Neural progenitor cell (in vitro differentiated cells): ENCODE results near the gene LIMD2.

ENCODE experiments used
- CTCF ChIP-seq: fragments of 200-600 bp; sonication (generic); IDR thresholded peaks from 2 replicates; pipeline ENCODE4 v1.5.1; 2017; ENCODE audit warnings: antibody characterized with exemption, mild to moderate bottlenecking
- EZH2phosphoT487 ChIP-seq: fragments of 200-600 bp; sonication (generic); IDR thresholded peaks from 2 replicates; pipeline ENCODE4 v1.6.1; 2017; ENCODE audit warnings: antibody characterized with exemption

DNA sequence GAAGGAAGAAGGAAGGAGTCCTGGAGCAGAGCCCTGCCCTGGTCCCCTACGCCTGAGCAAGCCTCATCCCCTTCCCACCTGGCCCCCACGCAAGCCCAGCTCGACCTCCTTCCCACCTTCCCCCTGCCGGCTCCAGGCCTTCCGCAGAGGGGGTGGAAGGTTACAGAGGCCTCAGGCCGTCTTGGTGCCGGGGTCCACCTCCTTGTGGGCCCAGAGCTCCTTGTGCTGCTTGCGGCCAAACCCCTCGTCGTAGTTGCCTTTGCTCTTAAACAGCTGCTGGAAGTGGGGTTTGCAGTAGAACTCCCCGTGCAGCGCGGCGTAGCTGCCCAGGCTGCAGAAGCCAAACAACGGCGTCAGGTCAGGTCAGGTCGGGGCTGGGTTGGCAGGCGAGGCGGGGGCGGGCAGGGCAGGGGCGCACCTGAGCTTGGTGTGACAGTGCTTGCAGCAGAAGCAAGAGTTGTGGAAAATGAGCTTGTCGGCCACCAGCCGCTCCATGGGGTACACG lies 1.5 kb downstream of the LIMD2 start:
- TF ChIP-seq CTCF (no peak), EZH2phosphoT487 (no peak)
